Spleen (tissue), 11 donors: ENCODE data around the gene RNF114. TPM values are rescaled to one million over a fixed set of nuclear protein-coding genes. Genes with fewer than 3 reads are reported as not detected.
"Not testable (repeated sequence)": the region's sequence is repeated elsewhere in the genome, so short reads cannot be mapped to it uniquely, and the experiment has no call there.

Experiments used
- DNase-seq: peaks from one replicate; pipeline ENCODE4 v3.0.0-alpha.2; 2020
- H3K27ac ChIP-seq, 8 donors: fragments of 200-600 bp; sonication (generic) in 7 of 8; 1 replicate in 4 of 8; 2 replicates in 4 of 8; pipeline versions ENCODE4 v1.5.0 to v1.8.0; 2016 to 2021; ENCODE audit warnings: inconsistent platforms in 4 of 8, mild to moderate bottlenecking in 4 of 8, moderate library complexity in 1 of 8
- H3K27me3 ChIP-seq, 7 donors: fragments of 200-600 bp; sonication (generic) in 6 of 7; replicated peaks in 1 of 7; 1 replicate in 4 of 7; 2 replicates in 3 of 7; pipeline versions ENCODE4 v1.5.0 to v1.8.0; 2016 to 2021; ENCODE audit warnings: inconsistent platforms in 3 of 7, mild to moderate bottlenecking in 1 of 7
- H3K36me3 ChIP-seq, 6 donors: fragments of 200-600 bp; sonication (generic) in 5 of 6; 1 replicate in 4 of 6; 2 replicates in 2 of 6; pipeline versions ENCODE4 v1.5.0 to v1.8.0; 2016 to 2021; ENCODE audit warnings: inconsistent platforms in 2 of 6
- H3K4me1 ChIP-seq, 6 donors: fragments of 200-600 bp; sonication (generic) in 5 of 6; 1 replicate in 3 of 6; 2 replicates in 3 of 6; pipeline versions ENCODE4 v1.5.0 to v1.8.0; 2016 to 2021; ENCODE audit warnings: inconsistent platforms in 3 of 6
- H3K4me3 ChIP-seq, 8 donors: fragments of 200-600 bp; sonication (generic) in 7 of 8; 1 replicate in 4 of 8; 2 replicates in 4 of 8; pipeline versions ENCODE4 v1.5.0 to v1.8.0; 2016 to 2021; ENCODE audit warnings: inconsistent platforms in 4 of 8, mild to moderate bottlenecking in 4 of 8, moderate library complexity in 2 of 8
- H3K9me3 ChIP-seq, 8 donors: fragments of 200-600 bp; sonication (generic) in 7 of 8; 1 replicate in 4 of 8; 2 replicates in 4 of 8; pipeline versions ENCODE4 v1.5.0 to v1.8.0; 2016 to 2021; ENCODE audit warnings: inconsistent platforms in 4 of 8
- CTCF ChIP-seq, 11 experiments: fragments of 200-600 bp in 7 of 11; fragments of 450-650 bp in 4 of 11; sonication (generic) in 4 of 11; IDR thresholded peaks in 8 of 11; conservative IDR thresholded peaks in 3 of 11; 1 replicate in 7 of 11; 2 replicates in 4 of 11; pipeline versions ENCODE4 v1.4.0 to v1.8.0; 2016 to 2021; ENCODE audit warnings: antibody characterized with exemption in 11 of 11, inconsistent platforms in 4 of 11, mild to moderate bottlenecking in 1 of 11
- POLR2A ChIP-seq, 3 donors: fragments of 450-650 bp; IDR thresholded peaks; one replicate each; pipeline ENCODE4 v1.5.1; 2017; ENCODE audit warnings: antibody characterized with exemption in 3 of 3, mild to moderate bottlenecking in 1 of 3
- POLR2AphosphoS5 ChIP-seq, 3 donors: sonication (generic); formaldehyde crosslinking; IDR thresholded peaks; one replicate each; pipeline ENCODE4 v1.5.1; 2017; ENCODE audit warnings: antibody characterized with exemption in 3 of 3
- WGBS, 5 donors: extraction: QIAGEN DNeasy Blood & Tissue Kit in 3 of 5; methylation state at CpG; one replicate each; pipeline versions ENCODE4 v1.1.5 to v1.1.7; 2013 to 2018; 5-methylcytosine and 5-hydroxymethylcytosine counted together
- intact Hi-C: fragments of 100-400 bp; cut with DNase I; formaldehyde crosslinking; loops from one replicate; pipeline ENCODE4 v1.15.0; 2023; ENCODE audit warnings: low total_unique reads
- polyA plus RNA-seq, 3 donors: library from polyadenylated mRNA; stranded (reverse); fragments of 200-250 nt; gene quantifications; one replicate each; pipeline ENCODE4 v1.2.1, GENCODE V29; 2013
- total RNA-seq, 7 donors: library from RNA; depleted of rRNA in 3 of 7; stranded (reverse); fragments of >200 nt in 3 of 7; fragmentation: NEBNext Ultra II Directional in 4 of 7; extraction: Animal tissue kit (Norgen Biotek cat#: 25700) in 4 of 7; gene quantifications; one replicate each; pipeline versions ENCODE4 v1.1.0 to v1.2.1, GENCODE V29; 2016 to 2021
- donor health status: healthy with polysubstance abuse.
- donor health status: DM: no; HTN: no; CAD: no; lungs with moderate emphysema.
- donor health status: DM: no; HTN: no; CAD: no.
- donor health status: Bipolar disorder and iron deficiency.
- donor health status: healthy.
- donor health status: DM: no; HTN: no; CAD: no.
- donor health status: DM: yes; HTN: yes; CAD: no.

RNF114 gene
- total and polyA plus RNA-seq, 10 donors, result 35.5 to 246 (median 108) TPM

DNA sequence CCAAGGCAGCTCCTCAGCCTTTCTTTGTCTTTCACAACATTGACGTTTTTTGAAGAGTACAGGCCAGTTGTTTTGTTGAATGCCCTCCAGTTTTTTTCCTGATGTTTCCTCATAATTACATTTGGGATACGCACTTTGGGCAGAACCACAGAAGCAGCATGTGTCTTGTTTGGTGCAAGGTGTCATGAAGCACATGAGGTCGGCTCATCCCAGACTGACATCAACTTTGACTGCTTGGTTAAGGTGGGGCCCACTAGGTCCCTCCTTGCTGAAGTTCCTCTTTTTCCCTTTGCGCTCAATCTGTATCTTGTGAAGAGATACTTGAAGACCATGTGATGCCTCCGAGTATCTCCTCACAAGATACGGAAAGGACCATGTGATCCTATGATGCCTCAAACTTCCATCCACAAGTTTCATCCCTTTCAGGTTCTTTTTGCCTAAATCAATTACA, 57.1 kb downstream of the RNF114 start:
- H3K4me1 ChIP-seq, result peaks cover 3 to 46% (median 23%) of the 10 kb centered on the region in 6 donors
- DNase-seq, result no peak
- H3K27ac ChIP-seq, result peak overlapping the region in 3 of 8 donors; percentile 44 to 59 (median 45)
- H3K36me3 ChIP-seq, result peaks cover 0 to 4% (median 0%) of the 10 kb centered on the region in 6 donors
- 24 to 41% (median 34%) methylated on average over 6 of the region's 6 CpGs for WGBS, 5 donors
- intact Hi-C loops, result no loop called here
- no peaks in the 10 kb centered on the region for H3K9me3 ChIP-seq
- no peak for TF ChIP-seq POLR2A (IDR thresholded peaks at IDR 0.05)
- TF ChIP-seq CTCF (IDR thresholded peaks at IDR 0.05 in 8 of 11, conservative IDR thresholded peaks at IDR 0.05 in 3 of 11), result no peak
- no peak for TF ChIP-seq POLR2AphosphoS5 (IDR thresholded peaks at IDR 0.05)
- no peaks in the 10 kb centered on the region for H3K27me3 ChIP-seq
- no peak overlapping the region for H3K4me3 ChIP-seq

DNA sequence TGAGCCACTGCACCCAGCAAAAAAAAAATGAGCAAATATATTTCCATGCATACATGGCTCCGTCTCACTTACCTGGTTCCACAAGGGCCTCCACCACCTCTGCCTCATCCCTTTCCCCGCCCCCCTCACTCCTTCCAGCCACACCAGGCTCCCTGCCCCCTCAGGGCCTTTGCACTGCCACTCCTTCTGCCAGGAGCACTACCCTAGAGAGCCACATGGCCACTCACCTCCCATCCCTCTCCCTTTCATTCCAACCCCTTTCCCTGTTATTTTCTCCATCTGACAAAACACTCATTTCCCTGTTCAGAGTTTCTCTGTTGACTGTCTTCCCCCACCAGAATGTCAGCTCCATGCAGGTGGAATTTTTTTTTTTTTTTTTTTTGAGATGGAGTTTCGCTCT, 59.4 kb downstream of the RNF114 start:
- H3K9me3 ChIP-seq, result no peaks in the 10 kb centered on the region
- H3K4me1 ChIP-seq, result peaks cover 3 to 42% (median 17%) of the 10 kb centered on the region in 6 donors
- WGBS, 5 donors, result 92 to 100% (median 95%) methylated on average over 3 of the region's 3 CpGs
- H3K4me3 ChIP-seq, result no peak overlapping the region
- H3K27me3 ChIP-seq, result no peaks in the 10 kb centered on the region
- TF ChIP-seq CTCF (IDR thresholded peaks at IDR 0.05 in 8 of 11, conservative IDR thresholded peaks at IDR 0.05 in 3 of 11) (no peak), POLR2A (IDR thresholded peaks at IDR 0.05) (no peak), POLR2AphosphoS5 (IDR thresholded peaks at IDR 0.05) (no peak)
- intact Hi-C loops, result no loop called here
- no peaks in the 10 kb centered on the region for H3K36me3 ChIP-seq
- no peak for DNase-seq
- no peak overlapping the region for H3K27ac ChIP-seq

DNA sequence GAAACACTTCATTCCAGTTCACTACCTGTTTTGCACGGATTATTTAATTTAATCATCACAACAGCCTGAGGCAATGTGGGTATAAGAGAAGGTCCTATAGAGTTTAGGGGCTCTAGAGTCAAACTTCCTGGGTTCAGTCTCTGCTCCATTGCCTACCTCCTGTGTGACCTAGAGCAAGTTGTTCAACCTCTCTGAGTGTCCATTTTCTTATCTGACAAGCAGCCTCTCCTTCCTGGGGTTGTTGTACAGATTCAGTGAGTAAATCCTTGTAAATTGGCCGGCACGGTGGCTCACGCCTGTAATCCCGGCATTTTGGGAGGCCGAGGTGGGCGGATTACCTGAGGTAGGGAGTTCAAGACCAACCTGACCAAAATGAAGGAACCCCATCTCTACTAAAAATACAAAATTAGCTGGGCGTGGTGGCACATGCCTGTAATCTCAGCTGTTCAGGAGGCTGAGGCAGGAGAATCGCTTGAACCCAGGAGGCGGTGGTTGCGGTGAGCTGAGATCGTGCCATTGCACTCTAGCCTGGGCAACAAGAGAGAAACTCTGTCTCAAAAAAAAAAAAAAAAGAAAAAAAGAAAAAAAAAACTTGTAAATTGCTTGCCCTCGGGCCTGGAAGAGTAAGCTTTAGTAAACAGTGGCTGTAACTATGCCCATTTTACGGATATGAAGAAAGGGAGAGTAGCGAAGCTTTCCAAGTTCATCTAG, 62.4 kb downstream of the RNF114 start:
- DNase-seq, H3K9me3 ChIP-seq, H3K4me3 ChIP-seq, H3K27me3 ChIP-seq, H3K36me3 ChIP-seq, intact Hi-C loops, H3K27ac ChIP-seq: not testable (repeated sequence)
- H3K4me1 ChIP-seq, result peaks cover 3 to 48% (median 22%) of the 10 kb centered on the region in 6 donors
- WGBS, 5 donors, result 90 to 93% (median 92%) methylated on average over 15 of the region's 15 CpGs

DNA sequence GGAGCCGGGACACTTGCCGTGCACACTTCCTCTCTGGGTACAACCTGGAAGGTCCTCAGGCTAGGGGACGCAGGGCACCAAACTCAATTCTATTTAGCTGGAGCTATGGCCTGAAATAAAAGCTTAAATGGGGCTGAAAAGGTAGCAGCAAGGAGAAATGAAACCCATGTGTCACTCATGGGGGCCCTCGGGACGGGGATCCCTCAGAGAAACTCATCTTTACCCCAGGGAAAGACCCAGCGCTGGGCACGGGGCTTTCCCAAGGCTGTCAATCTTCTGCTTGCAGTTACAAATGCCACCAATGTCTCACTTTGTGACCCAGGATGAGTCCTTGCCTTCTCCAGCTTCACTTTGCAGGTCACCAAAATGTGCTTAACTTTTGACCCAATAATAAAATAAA, 63.1 kb downstream of the RNF114 start:
- H3K9me3 ChIP-seq, result no peaks in the 10 kb centered on the region
- TF ChIP-seq POLR2A (IDR thresholded peaks at IDR 0.05), result no peak
- no peak for TF ChIP-seq CTCF (IDR thresholded peaks at IDR 0.05 in 8 of 11, conservative IDR thresholded peaks at IDR 0.05 in 3 of 11)
- no peak for TF ChIP-seq POLR2AphosphoS5 (IDR thresholded peaks at IDR 0.05)
- WGBS, 5 donors, result 40 to 68% (median 54%) methylated on average over 7 of the region's 7 CpGs
- no peaks in the 10 kb centered on the region for H3K27me3 ChIP-seq
- intact Hi-C loops, result no loop called here
- DNase-seq, result no peak
- H3K4me3 ChIP-seq, result no peak overlapping the region
- no peaks in the 10 kb centered on the region for H3K36me3 ChIP-seq
- H3K4me1 ChIP-seq, result peaks cover 3 to 47% (median 20%) of the 10 kb centered on the region in 6 donors
- no peak overlapping the region for H3K27ac ChIP-seq

GRCh38 chr20:50000548-50001222, 64.5 kb downstream of the RNF114 start:
- H3K4me3 ChIP-seq, intact Hi-C loops, H3K36me3 ChIP-seq, H3K27ac ChIP-seq, DNase-seq, H3K9me3 ChIP-seq, H3K27me3 ChIP-seq: not testable (repeated sequence)
- 65 to 78% (median 69%) methylated on average over 14 of the region's 14 CpGs for WGBS, 5 donors
- H3K4me1 ChIP-seq, result peaks cover 8 to 59% (median 32%) of the 10 kb centered on the region in 6 donors
